GM12874 (cell line): ENCODE measurements around the gene RPTOR.
A peak's percentile ranks its signal among the peaks of the same experiment; 100 is the strongest.

Source experiments
- TF ChIP-seq, protein P1 (sequence below): IDR thresholded peaks from 2 replicates; pipeline ENCODE4 v1.5.1; 2011; ENCODE audit warnings: low read depth, mild to moderate bottlenecking, control low read depth, low read length, moderate library complexity; ENCODE audit not compliant: insufficient read depth

The RPTOR gene

DNA sequence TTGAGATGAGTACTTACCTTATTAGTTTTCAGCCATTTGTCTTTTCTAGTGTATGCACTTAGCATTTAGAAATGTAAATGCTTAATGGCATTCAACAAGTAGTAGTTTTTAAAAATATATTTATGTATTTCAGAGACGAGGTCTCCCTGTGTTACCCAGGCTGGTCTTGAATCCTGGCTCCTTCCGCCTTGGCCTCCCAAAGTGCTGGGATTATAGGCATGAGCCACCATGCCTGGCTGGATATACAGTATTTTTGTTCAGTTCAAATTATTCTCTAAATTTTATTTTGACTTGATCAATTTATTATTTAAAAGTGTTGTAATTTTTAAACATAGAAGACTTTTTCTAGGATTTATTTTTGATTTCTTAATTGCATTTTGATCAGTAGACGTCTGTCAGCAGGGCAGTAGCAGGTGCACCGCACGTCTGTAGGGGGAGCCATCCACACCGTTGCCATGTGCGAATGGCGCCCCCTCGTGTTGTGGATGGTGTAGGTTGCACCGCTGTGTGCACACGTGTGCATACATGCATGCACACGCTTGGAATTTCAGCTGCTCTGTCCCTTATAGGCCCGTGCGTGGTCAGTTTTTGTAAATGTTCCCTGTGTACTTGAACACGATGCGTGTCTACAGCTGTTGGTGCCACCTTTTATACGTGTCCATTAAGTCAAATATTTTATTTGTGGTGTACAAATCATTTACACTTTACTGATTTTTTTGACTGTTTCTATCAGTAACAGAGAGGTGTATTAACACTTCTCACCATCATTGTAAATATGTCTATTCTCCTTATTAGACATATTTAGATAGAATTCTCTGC lies 30.6 kb downstream of the RPTOR start:
- TF ChIP-seq, protein P1, sequence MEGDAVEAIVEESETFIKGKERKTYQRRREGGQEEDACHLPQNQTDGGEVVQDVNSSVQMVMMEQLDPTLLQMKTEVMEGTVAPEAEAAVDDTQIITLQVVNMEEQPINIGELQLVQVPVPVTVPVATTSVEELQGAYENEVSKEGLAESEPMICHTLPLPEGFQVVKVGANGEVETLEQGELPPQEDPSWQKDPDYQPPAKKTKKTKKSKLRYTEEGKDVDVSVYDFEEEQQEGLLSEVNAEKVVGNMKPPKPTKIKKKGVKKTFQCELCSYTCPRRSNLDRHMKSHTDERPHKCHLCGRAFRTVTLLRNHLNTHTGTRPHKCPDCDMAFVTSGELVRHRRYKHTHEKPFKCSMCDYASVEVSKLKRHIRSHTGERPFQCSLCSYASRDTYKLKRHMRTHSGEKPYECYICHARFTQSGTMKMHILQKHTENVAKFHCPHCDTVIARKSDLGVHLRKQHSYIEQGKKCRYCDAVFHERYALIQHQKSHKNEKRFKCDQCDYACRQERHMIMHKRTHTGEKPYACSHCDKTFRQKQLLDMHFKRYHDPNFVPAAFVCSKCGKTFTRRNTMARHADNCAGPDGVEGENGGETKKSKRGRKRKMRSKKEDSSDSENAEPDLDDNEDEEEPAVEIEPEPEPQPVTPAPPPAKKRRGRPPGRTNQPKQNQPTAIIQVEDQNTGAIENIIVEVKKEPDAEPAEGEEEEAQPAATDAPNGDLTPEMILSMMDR = peak; percentile 100

DNA sequence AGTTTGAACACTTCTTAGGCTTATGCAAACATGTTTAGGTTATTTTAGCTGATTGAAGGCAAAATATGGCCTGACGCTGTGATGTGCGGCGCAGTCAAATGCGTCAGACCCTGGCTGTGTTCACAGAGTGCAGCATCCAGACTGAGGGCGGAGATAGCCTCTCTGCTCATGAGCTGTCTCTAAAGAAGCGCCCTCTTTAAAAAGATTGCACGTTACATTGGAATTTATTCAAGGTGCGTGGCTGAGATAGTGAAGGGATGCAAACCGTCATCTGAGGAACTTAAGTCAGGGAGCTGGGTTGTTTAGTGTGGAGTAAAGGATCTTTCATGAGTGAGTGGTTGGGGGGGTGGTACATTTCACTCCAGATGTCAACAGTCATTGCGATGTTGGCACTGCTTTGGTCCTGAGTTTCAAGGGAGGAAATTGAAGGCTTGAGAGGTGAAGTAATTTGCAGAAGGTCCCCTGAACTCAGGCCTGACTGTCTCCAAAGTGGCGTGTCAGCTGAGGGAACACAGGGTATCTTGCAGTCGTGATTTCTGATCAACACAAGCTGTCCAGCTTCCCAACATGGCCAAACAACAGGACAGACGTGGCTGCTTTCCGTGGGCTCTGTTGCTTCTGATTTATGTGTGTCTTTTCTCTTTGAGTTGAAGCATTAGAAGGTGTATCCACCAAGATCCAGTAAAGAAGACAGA lies 33.4 kb downstream of the RPTOR start:
- TF ChIP-seq, protein P1 = no peak

DNA sequence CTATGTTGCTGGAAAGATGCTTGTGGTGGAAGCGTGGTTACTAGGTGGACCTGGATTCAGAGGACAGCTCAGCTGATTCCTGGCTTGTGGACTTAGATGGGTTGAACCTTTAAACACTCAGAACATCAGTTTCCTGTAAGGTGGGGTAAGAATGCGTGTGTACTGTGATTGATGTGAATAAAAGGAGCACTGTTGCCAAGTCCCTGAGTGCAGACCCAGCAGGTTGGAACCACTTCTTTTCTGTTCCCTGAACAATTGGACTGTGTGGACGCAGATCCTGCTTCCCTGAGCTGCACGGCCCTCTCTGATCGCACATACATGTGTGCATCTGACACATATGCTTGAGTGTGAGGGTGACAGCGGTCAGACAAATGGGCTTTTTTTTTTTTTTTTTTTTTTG lies 37.5 kb downstream of the RPTOR start:
- TF ChIP-seq, protein P1 = no peak

DNA sequence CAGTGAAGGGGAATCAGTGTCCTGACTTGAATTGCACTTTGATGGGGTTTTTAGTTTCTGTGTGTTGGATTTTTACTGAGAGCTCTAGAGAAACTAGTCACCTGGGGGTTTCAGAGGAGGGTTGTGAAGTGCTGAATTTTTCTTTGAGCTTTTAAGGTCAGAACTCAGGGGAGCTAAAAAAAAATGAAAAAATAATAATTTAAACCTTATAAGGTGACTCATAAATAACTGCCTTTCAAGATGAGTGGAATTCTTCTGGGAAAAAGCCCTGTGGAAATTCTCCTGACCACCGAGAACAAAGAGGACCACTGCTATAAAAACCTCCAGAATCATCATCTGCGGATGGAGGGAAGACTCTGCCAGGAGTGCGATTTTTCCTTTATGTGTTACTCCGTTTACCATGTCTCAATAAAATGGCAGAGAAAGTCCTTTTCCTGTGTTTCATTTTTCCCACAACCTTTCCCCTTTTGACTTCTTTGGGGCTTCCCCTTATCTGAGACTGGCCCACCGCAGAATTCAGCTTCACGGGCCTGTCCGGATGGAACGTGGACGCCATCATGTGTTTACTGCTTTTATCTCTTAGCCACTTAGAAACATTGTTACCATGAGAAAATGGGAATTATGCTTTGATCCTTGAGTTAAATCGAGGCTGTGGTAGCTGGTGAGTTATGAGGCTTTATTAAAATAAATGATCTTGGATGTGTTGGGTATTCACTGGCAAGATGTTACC lies 39.7 kb downstream of the RPTOR start:
- TF ChIP-seq, protein P1 = no peak

DNA sequence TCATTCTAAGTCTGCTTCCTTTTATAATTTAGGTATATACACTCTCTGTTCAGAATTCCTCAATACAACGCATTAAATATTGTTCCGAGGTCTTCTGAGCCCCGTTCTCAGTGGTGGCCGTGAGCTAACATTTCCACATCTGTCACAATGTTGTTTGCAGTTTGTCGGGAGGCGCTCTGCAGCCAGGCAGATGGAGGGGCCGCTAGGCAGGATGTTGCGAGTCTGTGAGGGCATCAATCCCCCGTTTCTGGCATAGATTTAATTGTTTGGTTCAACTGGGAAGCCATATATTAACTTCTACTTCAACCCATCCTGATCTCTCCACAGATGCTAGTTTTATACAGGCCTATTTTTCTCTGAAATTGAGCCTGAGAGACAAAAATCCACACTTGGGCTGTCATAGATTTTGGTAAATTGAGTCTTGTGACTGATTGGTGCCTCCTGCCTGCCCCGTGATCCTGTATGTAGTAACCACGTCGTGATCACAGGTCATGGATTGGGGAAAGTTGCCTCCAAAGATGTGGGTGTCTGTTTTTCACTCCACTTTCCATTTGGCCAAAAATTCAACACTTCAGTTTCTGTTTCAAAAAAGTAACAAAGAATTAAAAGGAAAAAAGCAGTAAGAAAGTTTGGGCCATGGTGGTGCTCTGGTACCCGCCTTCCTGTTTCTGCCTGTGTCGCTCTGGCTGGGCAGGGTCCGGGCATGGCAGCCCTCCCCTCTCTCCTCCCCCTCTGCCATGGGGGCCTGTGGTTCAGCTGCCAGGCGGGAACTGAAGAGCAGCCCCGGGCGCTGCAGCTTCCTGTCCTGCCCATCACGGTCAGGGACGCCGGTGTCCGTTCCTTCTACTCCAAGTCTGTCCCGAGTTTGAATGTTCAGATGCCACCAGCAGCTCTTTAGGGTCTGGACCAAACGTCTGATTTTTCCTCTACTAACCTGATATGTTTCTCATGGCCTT lies 41.5 kb downstream of the RPTOR start:
- TF ChIP-seq, protein P1 = no peak

DNA sequence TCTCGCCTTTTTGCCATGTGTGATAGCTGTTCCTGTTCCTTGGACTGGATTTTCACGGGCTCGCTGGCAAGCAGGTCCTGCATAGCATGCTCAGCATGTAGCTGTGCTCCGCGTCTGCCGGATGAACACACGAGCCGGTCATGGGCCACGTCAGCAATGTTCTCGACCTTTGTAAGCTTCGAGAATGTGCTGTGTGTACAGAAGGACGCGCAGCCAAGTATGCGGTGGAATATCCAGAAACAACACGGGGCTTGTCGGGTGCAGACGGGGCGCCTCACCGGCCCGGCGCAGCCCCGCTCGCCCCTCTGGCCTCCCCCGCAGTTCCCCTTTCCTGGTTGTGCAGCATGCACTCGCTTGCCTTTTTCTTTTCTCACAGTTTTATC lies 42.2 kb downstream of the RPTOR start:
- TF ChIP-seq, protein P1 = no peak
